HG02763 (cell line): ENCODE measurements around the gene LAMA2.

Experiments used
- ATAC-seq: cut with Tn5 transposase; IDR thresholded peaks from one replicate; pipeline ENCODE4 v1.9.1; 2021; ENCODE audit warnings: mild to moderate bottlenecking, moderate library complexity; ENCODE audit not compliant: unreplicated experiment

Gene LAMA2

DNA sequence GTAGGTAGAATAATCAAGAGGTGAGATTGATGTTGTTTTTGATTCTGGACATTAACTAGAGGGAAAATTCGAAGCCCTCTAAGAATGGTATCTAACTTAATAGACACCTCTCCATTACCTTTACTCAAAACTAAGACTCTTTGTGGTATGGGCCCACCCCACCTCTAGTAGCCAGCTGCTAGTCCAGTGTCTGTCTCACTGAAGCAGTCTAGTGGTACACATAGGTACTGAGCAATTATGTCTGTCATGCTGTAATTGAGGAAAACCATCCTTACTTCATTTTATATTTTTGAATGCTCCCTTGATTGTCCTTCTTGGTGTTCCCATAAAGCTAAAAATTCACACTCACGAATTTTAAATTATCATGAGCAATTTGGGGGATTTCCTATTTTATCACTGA is 536.4 kb downstream of the LAMA2 start:
- ATAC-seq, result no peak

DNA sequence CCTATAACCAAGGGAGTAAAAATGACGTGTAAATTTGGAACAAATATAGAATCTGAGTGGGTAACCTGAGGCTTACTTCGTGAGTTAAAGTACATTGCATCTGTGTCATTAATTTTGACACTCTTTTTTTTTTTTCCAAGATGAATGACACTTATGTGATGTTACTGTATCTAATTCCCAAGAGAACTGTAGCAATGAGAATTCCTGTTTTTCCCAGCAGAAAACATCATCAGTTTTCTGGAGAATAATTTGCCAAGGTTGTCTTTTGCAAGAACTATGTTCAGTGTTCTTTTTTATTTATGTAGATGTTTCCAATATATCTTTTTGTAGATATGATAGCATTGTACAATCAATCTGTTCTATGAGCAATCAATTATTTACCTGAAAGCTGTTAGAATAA is 543.4 kb downstream of the LAMA2 start:
- no peak for ATAC-seq

DNA sequence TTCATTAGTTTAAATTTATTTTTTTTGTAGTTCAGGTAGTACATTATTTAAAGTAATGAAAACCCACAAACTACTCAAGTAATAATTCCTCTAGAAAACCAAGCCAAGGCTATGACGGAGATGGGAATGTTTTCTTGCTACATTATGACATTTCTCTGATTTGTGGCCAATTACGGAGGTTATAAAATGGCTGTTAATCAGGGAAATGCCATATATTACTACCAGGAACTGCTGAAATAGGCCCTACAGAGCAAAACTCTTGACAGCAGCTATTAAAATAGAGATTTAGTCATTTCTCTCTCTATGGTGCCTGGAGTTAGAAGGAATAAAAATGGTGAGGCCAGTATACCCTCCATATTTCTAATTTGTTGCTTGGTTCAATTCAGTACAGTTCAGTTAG is 547.0 kb downstream of the LAMA2 start:
- no peak for ATAC-seq

DNA sequence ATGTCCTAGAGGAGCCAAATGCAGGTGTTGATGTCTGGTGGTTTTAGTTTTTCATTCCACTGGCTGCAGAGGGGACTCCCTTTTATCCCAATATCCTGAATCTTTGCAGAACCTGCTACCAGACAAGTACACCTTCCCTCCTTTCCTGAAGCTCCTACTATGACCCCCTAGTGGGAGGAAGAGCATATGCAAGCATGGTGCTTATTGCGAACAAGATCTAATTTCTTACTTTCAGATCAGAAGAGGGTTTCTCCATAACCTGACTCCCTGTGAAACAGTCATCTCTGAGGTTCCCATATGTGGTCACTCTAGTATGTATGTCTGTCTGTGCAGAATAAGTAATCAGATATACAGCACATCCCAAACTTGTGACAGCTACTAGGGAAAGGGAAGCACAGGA is 549.8 kb downstream of the LAMA2 start:
- no peak for ATAC-seq

DNA sequence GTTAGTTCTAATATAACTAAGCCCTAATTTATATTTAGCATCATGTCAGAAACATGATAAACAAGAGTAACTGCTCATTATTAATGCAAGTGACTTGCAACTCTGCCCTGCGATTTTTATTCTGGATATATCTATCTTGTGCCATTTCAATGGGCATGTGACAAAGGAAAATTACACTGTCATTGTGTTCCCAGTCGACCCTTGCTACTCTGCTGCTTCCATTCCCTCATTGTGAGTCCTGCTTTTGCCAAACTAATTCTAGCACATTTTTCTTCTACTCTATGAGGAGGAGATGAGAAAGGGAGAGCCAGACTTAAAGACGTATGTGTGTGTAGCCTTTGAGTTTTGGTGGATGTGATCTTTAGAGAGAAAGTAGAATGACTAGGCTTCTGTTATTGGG is 551.2 kb downstream of the LAMA2 start:
- no peak for ATAC-seq

DNA sequence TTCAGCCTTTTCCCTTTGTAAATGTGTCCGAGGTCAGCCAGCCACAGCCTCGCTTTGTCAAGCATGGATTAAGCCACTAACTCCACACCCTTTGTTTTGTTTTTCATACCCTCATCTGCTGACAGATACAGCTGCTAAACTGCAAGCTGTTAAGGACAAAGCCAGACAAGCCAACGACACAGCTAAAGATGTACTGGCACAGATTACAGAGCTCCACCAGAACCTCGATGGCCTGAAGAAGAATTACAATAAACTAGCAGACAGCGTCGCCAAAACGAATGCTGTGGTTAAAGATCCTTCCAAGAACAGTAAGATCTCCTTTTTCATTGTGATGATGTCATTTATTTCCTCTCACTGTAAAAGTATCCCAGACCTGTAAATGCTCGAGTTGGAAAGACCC is 557.8 kb downstream of the LAMA2 start:
- ATAC-seq, result no peak

DNA sequence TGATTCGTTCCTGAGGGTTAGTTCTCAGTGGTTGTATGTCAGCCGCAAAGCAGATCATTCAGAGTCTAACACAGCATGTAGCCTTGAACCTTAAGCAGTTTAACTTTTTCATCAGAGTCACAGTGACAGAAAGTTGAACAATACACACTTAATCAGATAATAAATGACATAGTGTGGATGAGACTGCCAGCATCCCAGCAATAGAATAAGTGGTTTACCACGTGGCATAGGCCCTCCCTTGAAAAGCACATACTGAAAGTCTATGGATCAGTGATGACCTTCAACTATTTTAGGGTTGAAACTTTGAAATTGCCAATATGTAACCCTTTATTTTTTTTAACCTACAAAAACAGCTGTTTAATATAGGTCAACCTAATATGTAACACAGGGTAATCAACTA is 561.7 kb downstream of the LAMA2 start:
- no peak for ATAC-seq

DNA sequence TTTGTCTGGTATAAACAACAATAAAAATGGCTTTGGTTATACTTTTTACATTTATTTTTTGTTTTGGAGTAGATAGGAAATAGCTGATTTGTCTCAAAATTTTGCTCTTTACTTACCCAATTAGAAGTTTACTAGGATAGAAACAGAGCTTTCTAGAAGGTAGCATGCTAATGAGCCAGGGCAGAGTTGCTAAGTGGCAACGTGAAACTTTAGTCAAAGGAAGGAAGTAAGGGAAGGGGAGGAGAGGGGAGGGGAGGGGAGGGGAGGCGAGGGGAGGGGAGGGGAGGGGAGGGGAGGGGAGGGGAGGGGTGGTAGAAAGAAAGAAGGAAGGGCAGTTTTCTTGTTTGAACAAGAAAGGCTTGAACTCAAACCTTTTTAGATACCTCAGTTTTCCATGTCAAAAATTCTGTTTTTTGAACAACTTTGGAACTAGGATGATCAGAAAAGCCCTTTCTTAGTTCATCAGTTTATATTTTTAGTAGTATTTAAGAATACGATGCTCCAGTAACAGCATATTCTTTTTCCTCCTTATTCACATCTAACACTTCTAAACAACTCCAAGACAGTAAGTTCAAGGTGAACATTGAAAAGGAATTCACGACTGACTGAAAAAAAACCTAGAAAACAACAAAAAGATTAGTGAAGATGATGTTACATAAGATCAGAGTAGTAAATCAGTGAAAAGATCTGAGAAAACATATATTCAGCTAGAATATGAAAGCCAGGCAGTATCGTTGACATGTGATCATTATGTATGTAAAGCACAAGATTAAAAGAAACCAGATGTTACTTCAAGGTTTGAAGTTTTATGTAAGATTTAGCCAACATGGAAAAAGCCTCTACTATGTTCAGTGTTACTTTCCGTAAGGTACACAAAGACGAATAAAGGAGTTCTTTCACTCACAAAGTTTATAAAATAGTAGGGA is 563.6 kb downstream of the LAMA2 start:
- no peak for ATAC-seq

DNA sequence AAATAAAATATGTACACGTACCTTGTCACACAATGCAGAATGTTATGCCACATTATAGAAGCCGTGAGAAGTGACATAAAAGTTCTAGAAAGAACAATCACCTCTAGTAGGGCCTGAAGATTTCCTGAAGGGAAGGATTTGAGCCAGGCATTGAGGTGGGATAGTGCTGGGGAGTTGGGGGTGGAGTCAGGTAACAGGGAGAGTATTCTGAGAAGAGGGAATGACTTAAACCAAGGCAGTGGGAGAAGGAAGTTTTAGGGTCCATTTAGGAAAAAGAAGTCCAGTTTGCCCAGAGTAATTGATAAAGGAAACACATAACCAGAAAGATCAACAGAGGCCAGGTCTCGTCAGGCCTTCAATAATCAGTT is 564.2 kb downstream of the LAMA2 start:
- ATAC-seq, result no peak

DNA sequence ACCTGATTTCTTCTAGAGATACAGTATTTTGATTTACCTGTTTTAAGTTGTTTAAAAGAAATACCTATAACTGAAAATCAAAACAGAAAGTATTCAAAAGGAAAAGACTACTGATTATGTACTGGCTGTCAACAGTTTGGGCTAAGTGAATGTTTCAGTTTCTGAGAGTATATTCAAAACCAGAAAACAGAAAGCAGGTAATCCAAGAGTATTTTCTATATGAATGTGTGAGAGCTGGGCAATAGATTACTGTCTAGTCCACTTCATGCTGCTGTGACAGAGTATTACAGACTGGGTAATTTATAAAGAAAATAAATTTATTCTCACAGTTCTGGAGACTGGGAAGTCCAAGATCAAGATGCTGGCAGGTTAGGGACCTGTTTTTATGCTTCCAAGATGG is 566.0 kb downstream of the LAMA2 start:
- ATAC-seq, result peak; percentile 99

DNA sequence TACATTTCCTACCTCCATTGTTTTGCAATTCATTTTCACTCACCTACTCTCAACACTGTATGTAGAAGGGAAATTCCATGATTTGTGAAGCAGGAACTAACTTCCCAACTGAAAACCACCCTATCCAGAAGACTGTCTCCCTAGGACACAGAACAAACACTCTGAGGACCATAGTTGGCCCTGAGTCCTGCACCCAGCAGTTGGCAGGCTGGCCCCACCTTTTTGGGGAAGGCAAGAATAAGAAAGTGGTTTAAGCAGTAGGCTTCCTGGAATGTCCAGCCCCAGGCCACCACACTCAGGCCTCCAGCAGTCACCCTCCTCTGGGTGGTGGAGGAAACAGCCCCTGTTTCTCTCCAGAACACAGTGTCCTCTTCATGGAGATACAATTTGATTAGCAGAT is 568.2 kb downstream of the LAMA2 start:
- ATAC-seq, result no peak

DNA sequence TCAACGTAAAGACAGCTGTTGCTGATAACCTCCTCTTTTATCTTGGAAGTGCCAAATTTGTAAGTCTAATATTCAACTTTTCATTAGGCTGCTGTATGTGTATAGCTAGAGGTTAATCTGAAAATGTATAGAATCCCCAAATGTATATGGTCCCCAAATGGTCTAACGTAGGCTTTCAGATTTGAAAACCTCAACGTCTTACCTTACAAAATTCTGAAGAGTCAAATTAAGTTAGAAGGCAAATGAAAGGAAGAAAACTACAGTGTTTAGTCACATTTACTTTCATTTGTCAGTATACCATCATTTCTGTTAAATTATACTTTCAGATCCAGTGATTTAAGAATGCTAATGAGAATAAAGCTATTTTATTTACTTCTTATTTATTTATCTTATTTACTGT is 570.1 kb downstream of the LAMA2 start:
- no peak for ATAC-seq

DNA sequence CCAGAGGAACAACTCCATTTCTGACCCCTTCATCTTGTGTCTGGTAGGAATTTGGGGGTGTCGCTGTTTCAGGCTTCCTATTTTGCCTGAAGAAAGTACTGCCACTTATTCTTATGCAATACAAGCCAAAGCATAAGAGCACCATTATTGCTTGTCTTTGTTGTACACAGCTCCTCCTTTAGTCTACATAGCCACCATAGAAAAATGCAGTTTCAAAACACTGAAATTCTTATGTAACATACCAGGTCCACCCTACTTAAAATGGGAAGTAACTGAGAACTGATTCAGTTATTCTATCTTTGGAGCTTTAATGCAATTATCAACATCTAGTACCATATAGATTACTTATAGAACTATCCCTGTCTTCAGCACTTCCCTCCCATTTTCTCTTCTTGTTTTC is 571.5 kb downstream of the LAMA2 start:
- ATAC-seq, result no peak

DNA sequence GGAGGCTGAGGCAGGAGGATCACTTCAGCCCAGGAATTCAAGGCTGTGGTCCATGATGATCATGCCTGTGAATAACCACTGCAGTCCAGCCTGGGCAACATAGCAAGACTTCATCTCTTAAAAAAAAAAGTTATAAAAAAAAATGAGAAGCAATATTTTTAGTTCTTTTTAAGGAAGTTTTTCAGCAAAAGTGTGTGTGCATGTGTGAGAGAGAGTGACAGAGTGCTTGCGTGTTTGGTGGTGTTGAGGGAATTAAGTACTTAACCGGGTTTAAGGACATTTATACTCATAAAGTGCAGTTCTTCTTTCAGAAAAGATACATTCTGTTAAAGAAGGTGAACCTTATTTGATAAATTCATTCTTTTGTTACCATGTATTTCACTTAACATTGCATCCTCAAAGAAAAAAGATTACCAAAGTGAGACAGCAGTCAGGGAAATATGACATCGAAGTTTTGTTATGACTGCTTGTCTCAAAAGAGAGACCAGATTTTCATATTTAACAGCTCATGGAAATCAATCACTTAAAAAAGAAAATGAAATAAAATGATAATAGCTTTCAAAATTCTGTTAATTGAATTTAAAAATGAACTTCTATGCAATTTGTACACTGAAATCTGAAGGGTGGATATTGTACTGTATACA is 572.3 kb downstream of the LAMA2 start:
- ATAC-seq, result no peak

DNA sequence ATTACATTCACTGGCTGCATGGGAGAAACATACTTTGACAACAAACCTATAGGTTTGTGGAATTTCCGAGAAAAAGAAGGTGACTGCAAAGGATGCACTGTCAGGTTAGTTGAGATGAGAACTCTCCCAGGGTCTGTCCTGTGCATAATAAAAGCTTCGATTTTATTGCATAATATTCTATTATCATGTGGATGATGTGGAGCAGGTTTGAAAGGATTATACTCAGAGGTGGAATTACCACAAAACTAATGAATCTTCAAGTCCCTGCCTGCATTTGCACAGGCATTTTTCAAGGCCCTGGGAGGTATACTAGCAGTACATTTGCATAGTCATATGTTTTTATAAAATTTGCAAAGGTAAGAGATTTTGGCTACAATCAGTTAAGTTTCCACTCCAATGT is 577.3 kb downstream of the LAMA2 start:
- no peak for ATAC-seq

DNA sequence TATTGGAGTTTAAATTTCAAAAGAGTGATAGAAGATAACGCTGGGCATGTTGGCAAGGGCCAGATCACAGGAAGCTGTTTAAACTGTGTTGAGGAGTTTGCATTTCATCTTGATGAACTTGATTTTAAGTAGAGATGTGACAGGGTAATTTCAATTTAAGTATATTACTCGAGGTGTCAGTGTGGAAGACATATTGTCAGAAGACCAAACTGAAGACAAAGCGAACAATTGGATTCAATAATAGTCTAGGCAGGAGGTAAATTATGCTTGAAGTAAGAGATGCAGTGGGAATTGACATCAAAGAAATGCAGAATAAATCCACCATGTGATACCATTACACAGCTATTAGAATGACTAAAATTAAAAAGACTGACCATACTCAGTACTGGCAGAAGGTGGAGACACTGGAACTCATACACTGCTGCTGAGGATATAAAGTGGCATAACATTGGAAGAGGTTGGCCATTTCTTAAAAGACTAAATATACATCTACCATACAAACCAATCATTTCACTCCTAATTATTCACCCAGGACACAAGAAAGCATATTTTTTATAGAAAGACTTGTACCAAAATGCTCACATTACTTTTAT is 586.2 kb downstream of the LAMA2 start:
- no peak for ATAC-seq

DNA sequence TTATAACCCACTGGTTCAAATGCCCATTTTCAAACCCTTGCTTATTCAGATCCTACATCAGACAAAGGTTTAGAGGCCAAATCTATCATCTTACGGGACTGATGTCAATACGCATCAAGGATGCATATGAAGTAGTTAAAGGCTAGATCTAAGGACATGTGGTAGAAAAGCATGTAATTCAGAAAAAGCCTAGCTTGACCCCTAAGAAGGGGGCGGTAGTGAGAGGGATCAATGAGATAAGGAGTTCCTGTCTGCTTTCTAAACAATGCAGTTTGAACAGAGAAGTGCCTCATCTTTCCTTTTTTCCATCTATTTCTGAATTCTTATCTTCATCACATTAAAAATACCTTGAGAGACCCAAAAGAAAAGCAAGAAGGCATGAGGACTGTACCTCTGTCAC is 589.3 kb downstream of the LAMA2 start:
- ATAC-seq, result no peak

DNA sequence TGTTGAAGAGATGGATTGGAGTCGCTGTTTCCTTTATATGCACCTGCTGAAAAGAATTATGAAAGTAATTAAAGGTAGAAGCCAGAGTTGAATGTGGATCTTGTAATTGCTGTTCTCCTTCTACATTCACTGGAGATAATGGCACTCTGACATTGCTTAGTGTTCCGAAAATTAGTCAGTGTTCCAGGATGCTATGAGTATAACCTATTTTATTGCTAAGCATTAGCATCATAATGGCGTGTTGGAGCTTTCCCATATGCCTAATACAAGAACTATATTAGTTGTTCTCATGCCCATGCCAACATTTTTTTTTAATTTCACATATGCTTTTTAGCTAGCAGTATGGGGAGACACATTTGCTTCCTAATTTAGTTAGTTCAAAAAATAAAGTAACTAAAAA is 590.6 kb downstream of the LAMA2 start:
- ATAC-seq, result no peak

DNA sequence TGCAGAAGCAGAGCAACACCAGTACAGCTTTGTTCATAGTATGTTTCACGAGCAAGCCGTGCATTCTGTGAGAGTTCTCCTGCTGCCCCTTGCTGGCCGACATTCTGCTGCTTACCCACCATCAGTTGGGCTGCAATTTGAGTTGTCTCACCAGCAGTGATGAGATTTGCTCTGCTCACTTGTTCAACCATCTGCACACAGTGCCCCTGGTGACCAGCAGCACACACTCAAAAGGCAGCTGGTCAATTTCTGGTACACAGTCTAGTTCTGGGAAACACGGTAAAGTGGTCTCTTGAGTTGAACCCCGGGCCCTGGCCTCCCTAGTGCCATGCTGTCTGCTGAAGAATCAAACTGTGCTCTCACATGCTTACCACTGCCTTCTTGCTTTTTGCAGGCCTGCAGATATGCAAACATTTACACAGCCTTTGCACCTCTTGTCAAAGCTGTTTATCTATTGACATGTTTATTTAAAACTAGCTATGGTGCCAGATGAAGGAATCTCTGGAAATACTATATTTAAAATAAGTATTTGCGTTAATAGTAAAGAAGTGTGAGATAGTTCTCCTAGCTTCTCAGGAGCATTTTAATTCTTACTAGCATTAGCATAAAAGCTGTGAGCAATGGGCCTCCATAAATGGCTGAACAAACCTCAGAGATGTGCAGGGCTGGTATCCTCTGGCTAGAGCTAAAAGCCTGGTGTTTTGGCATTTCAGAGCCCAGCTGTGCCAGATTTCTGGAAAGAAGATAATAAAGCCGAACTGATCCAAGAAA is 592.7 kb downstream of the LAMA2 start:
- ATAC-seq, result no peak

DNA sequence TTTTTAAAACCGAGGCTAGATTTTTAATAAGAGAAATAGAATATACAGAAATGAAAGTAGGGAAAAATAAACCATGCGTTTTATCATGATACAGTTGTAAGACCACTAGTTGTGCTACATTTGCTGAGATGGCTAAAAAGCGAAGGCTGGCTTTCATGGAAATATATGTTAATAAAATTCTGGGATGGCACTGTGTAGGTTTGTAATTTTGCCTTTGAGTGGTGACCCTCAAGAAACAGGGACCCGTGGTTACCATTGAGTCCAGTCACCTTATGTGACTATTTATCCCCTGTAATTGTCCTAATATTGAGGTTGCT is 593.3 kb downstream of the LAMA2 start:
- ATAC-seq, result no peak

DNA sequence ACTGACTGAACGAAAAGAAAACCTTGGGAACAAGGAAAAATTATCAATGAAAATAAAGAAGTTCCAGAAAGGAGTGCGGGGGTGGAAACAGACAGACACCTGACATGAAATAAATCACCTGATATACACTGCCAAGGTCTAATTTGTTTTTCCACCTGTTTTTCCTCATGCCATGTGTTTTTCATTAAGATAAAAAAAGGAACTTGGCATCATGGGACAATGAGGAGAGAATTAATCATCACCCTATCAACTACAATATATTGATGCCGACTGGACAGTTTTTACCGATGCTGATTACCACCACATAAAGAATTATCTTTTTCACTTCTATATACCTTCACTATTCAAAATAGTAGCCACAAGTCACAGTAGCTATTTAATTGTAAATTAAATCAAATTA is 593.9 kb downstream of the LAMA2 start:
- no peak for ATAC-seq

DNA sequence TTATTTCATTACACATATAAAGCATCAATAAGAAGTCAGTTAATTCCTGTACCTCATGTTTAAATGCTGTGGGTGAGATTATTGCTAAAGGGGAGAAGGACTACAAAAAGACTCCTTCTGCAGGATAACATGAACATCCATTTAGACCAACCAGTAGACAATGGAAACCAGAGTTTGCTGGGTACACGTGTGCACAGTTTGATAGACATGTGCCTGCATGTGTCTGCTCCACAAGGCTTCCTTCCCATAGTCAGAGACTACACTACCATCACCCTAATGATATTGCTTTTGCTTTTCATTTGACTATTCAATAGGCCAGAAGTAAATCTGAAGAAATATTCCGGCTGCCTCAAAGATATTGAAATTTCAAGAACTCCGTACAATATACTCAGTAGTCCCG is 595.4 kb downstream of the LAMA2 start:
- no peak for ATAC-seq
